SK-N-SH (cell line): ENCODE data around the gene ALDH4A1.

Experiments used
- RFX5 ChIP-seq: IDR thresholded peaks from 2 replicates; pipeline ENCODE4 v1.6.1; 2012; ENCODE audit warnings: mild to moderate bottlenecking, improper control_type of control experiment, low read length
- ZBTB33 ChIP-seq: IDR thresholded peaks from 2 replicates; pipeline ENCODE4 v1.4.0; 2012; ENCODE audit warnings: low read depth, borderline replicate concordance

GRCh38 chr1:18883079-18883478 is 19.3 kb downstream of the ALDH4A1 start:
- TF ChIP-seq ZBTB33 (no peak), RFX5 (no peak)
